ENCODE results near the gene ZPR1. TPM values are rescaled to one million over a fixed set of nuclear protein-coding genes. Genes with fewer than 3 reads are reported as not detected.

Gene ZPR1
- total RNA-seq, 1 experiment from 2014 or later, result 29.4 TPM

- Histone ChIP-seq H3K27me3 (replicated peaks) (no peaks in the 10 kb centered on the region), H3K27ac (no peak overlapping the region)
Measured at GRCh38 chr11:116828632-116829524, 41.1 kb upstream of the ZPR1 start.

GRCh38 chr11:116827461-116827860 is 39.6 kb upstream of the ZPR1 start:
- no peak for DNase-seq (ENCODE audit: low read depth in 1 of 2, low spot score in 2 of 2)
- no peak overlapping the region for H3K27ac ChIP-seq
- H3K4me1 ChIP-seq (replicated peaks), result no peaks in the 10 kb centered on the region
- no peaks in the 10 kb centered on the region for H3K36me3 ChIP-seq
- no peaks in the 10 kb centered on the region for H3K9me3 ChIP-seq (replicated peaks)
- no peaks in the 10 kb centered on the region for H3K27me3 ChIP-seq (replicated peaks)
- H3K4me3 ChIP-seq, result no peak overlapping the region

More at GRCh38 chr11:116828632-116829524, 41.1 kb upstream of the ZPR1 start:
- no peak for DNase-seq (ENCODE audit: low read depth in 1 of 2, low spot score in 2 of 2)
- Histone ChIP-seq H3K4me1 (replicated peaks) (no peaks in the 10 kb centered on the region), H3K9me3 (replicated peaks) (no peaks in the 10 kb centered on the region), H3K36me3 (no peaks in the 10 kb centered on the region), H3K4me3 (no peak overlapping the region)

- H3K9me3 ChIP-seq (replicated peaks), result no peaks in the 10 kb centered on the region
- H3K36me3 ChIP-seq, result no peaks in the 10 kb centered on the region
- H3K27ac ChIP-seq, result no peak overlapping the region
- DNase-seq (ENCODE audit: low read depth in 1 of 2, low spot score in 2 of 2), result no peak
- H3K4me3 ChIP-seq, result no peak overlapping the region
- H3K27me3 ChIP-seq (replicated peaks), result no peaks in the 10 kb centered on the region
- no peaks in the 10 kb centered on the region for H3K4me1 ChIP-seq (replicated peaks)
Measured at GRCh38 chr11:116826751-116827431, 39.1 kb upstream of the ZPR1 start.

- Histone ChIP-seq H3K36me3 (no peaks in the 10 kb centered on the region), H3K4me1 (replicated peaks) (no peaks in the 10 kb centered on the region), H3K27me3 (replicated peaks) (no peaks in the 10 kb centered on the region), H3K27ac (no peak overlapping the region), H3K4me3 (no peak overlapping the region), H3K9me3 (replicated peaks) (no peaks in the 10 kb centered on the region)
- no peak for DNase-seq (ENCODE audit: low read depth in 1 of 2, low spot score in 2 of 2)
Measured at GRCh38 chr11:116825854-116826750, 38.3 kb upstream of the ZPR1 start.

GRCh38 chr11:116825434-116825833 is 37.6 kb upstream of the ZPR1 start:
- no peaks in the 10 kb centered on the region for H3K9me3 ChIP-seq (replicated peaks)
- H3K4me1 ChIP-seq (replicated peaks), result no peaks in the 10 kb centered on the region
- DNase-seq (ENCODE audit: low read depth in 1 of 2, low spot score in 2 of 2), result no peak
- H3K4me3 ChIP-seq, result no peak overlapping the region
- no peak overlapping the region for H3K27ac ChIP-seq
- H3K27me3 ChIP-seq (replicated peaks), result no peaks in the 10 kb centered on the region
- no peaks in the 10 kb centered on the region for H3K36me3 ChIP-seq

- no peaks in the 10 kb centered on the region for H3K4me1 ChIP-seq (replicated peaks)
- no peaks in the 10 kb centered on the region for H3K36me3 ChIP-seq
- H3K27me3 ChIP-seq (replicated peaks), result no peaks in the 10 kb centered on the region
- H3K27ac ChIP-seq, result no peak within 1 kb of the TSS
- H3K4me3 ChIP-seq, result no peak within 1 kb of the TSS
- no peaks in the 10 kb centered on the region for H3K9me3 ChIP-seq (replicated peaks)
- no peak for DNase-seq (ENCODE audit: low read depth in 1 of 2, low spot score in 2 of 2)
Measured at GRCh38 chr11:116823031-116823843, 35.4 kb upstream of the ZPR1 start, which contains the start of gene APOA4. Gene APOA4, minus strand, starts transcription at chr11:116823304. Its CDS starts 113 bp downstream, at chr11:116823191.

GRCh38 chr11:116822575-116822974 is 34.8 kb upstream of the ZPR1 start:
- no peaks in the 10 kb centered on the region for H3K4me1 ChIP-seq (replicated peaks)
- no peaks in the 10 kb centered on the region for H3K36me3 ChIP-seq
- DNase-seq (ENCODE audit: low read depth in 1 of 2, low spot score in 2 of 2), result no peak
- H3K9me3 ChIP-seq (replicated peaks), result no peaks in the 10 kb centered on the region
- H3K27ac ChIP-seq, result no peak overlapping the region
- H3K4me3 ChIP-seq, result no peak overlapping the region
- no peaks in the 10 kb centered on the region for H3K27me3 ChIP-seq (replicated peaks)

- Histone ChIP-seq H3K9me3 (replicated peaks) (no peaks in the 10 kb centered on the region), H3K4me3 (no peak overlapping the region), H3K27me3 (replicated peaks) (no peaks in the 10 kb centered on the region), H3K4me1 (replicated peaks) (no peaks in the 10 kb centered on the region), H3K27ac (no peak overlapping the region), H3K36me3 (no peaks in the 10 kb centered on the region)
- no peak for DNase-seq (ENCODE audit: low read depth in 1 of 2, low spot score in 2 of 2)
Measured at GRCh38 chr11:116821050-116821918, 33.5 kb upstream of the ZPR1 start.

- Histone ChIP-seq H3K4me1 (replicated peaks) (no peaks in the 10 kb centered on the region), H3K36me3 (no peaks in the 10 kb centered on the region), H3K4me3 (no peak overlapping the region), H3K27ac (no peak overlapping the region), H3K9me3 (replicated peaks) (no peaks in the 10 kb centered on the region), H3K27me3 (replicated peaks) (no peaks in the 10 kb centered on the region)
- no peak for DNase-seq (ENCODE audit: low read depth in 1 of 2, low spot score in 2 of 2)
Measured at GRCh38 chr11:116819049-116819448, 31.2 kb upstream of the ZPR1 start.

GRCh38 chr11:116814502-116814901 is 26.7 kb upstream of the ZPR1 start:
- DNase-seq (ENCODE audit: low read depth in 1 of 2, low spot score in 2 of 2), result no peak
- Histone ChIP-seq H3K27me3 (replicated peaks) (no peaks in the 10 kb centered on the region), H3K27ac (no peak overlapping the region), H3K9me3 (replicated peaks) (no peaks in the 10 kb centered on the region), H3K4me1 (replicated peaks) (no peaks in the 10 kb centered on the region), H3K36me3 (no peaks in the 10 kb centered on the region), H3K4me3 (no peak overlapping the region)

- H3K27ac ChIP-seq, result no peak overlapping the region
- H3K9me3 ChIP-seq (replicated peaks), result no peaks in the 10 kb centered on the region
- H3K36me3 ChIP-seq, result no peaks in the 10 kb centered on the region
- no peaks in the 10 kb centered on the region for H3K4me1 ChIP-seq (replicated peaks)
- H3K4me3 ChIP-seq, result no peak overlapping the region
- no peaks in the 10 kb centered on the region for H3K27me3 ChIP-seq (replicated peaks)
- no peak for DNase-seq (ENCODE audit: low read depth in 1 of 2, low spot score in 2 of 2)
Measured at GRCh38 chr11:116813781-116814471, 26.1 kb upstream of the ZPR1 start.

GRCh38 chr11:116813170-116813569 is 25.3 kb upstream of the ZPR1 start:
- Histone ChIP-seq H3K9me3 (replicated peaks) (no peaks in the 10 kb centered on the region), H3K27ac (no peak overlapping the region), H3K4me1 (replicated peaks) (no peaks in the 10 kb centered on the region), H3K36me3 (no peaks in the 10 kb centered on the region), H3K4me3 (no peak overlapping the region), H3K27me3 (replicated peaks) (no peaks in the 10 kb centered on the region)
- no peak for DNase-seq (ENCODE audit: low read depth in 1 of 2, low spot score in 2 of 2)

Data from SJSA1 (cell line).